Stimulated activated CD4-positive, alpha-beta T cell treated with anti-CD3 and anti-CD28 coated beads, Interleukin-1b, Interleukin-23, amount 100 ng/mL, for 48 hours (primary cell): ENCODE data around the gene SMO.

Experiments used
- DNase-seq: peaks from one replicate; pipeline ENCODE4 v3.0.0-alpha.2; 2020

Gene SMO

GRCh38 chr7:129188372-129188891 lies at the start of gene SMO:
TSS of gene SMO (plus strand) at chr7:129188633. CDS start at chr7:129189152, 519 bp downstream.
- no peak for DNase-seq

- DNase-seq, result no peak
These were observed 44.7 kb upstream of the SMO start for GRCh38 chr7:129143724-129144094.

- DNase-seq, result peak; percentile 63
These were observed 44.2 kb upstream of the SMO start, which contains the start of gene TSPAN33 for GRCh38 chr7:129144095-129144833. TSS of gene TSPAN33 (plus strand) at chr7:129144707. CDS start at chr7:129144981, 274 bp downstream.

- DNase-seq, result no peak
These were observed 43.4 kb upstream of the SMO start for GRCh38 chr7:129144834-129145668.

- no peak for DNase-seq
These were observed 42.0 kb upstream of the SMO start for GRCh38 chr7:129146237-129146979.

GRCh38 chr7:129147731-129148130 lies 40.7 kb upstream of the SMO start:
- DNase-seq, result no peak

- DNase-seq, result no peak
These were observed 38.9 kb upstream of the SMO start for GRCh38 chr7:129149511-129149910.

- DNase-seq, result no peak
These were observed 38.0 kb upstream of the SMO start for GRCh38 chr7:129150199-129150996.

GRCh38 chr7:129157651-129158050 lies 30.8 kb upstream of the SMO start:
- no peak for DNase-seq

- no peak for DNase-seq
These were observed 28.9 kb upstream of the SMO start for GRCh38 chr7:129159539-129159938.

GRCh38 chr7:129160161-129160905 lies 28.1 kb upstream of the SMO start:
- no peak for DNase-seq

GRCh38 chr7:129161524-129162225 lies 26.8 kb upstream of the SMO start:
- no peak for DNase-seq

GRCh38 chr7:129162732-129163131 lies 25.7 kb upstream of the SMO start:
- DNase-seq, result no peak

- no peak for DNase-seq
These were observed 24.4 kb upstream of the SMO start for GRCh38 chr7:129163875-129164544.

- peak; percentile 15 for DNase-seq
These were observed 21.7 kb upstream of the SMO start for GRCh38 chr7:129166745-129167144.

GRCh38 chr7:129167817-129168216 lies 20.6 kb upstream of the SMO start:
- no peak for DNase-seq

GRCh38 chr7:129168231-129169021 lies 20.0 kb upstream of the SMO start:
- no peak for DNase-seq

- DNase-seq, result peak; percentile 15
These were observed 19.2 kb upstream of the SMO start for GRCh38 chr7:129169171-129169671.
